ENCODE results near the gene KIAA1328.
"Not testable (repeated sequence)": the region's sequence is repeated elsewhere in the genome, so short reads cannot be mapped to it uniquely, and the experiment has no call there.

The KIAA1328 gene

GRCh38 chr18:36828157-36828629, 734 bp upstream of the KIAA1328 start:
- DNase-seq: peak; percentile 75

- DNase-seq: peak; percentile 14
These were observed 633 bp downstream of the KIAA1328 start for GRCh38 chr18:36829362-36830157.

GRCh38 chr18:36830158-36830495, 1.2 kb downstream of the KIAA1328 start:
- no peak for DNase-seq

- DNase-seq: peak; percentile 27
These were observed 2.2 kb downstream of the KIAA1328 start for GRCh38 chr18:36831139-36831538.

- no peak for DNase-seq
These were observed 4.2 kb downstream of the KIAA1328 start for GRCh38 chr18:36833120-36833519.

GRCh38 chr18:36835927-36836326, 7.0 kb downstream of the KIAA1328 start:
- DNase-seq: no peak

- no peak for DNase-seq
These were observed 10.9 kb downstream of the KIAA1328 start for GRCh38 chr18:36839835-36840234.

- DNase-seq: no peak
These were observed 14.3 kb downstream of the KIAA1328 start for GRCh38 chr18:36843199-36843598.

- DNase-seq: no peak
These were observed 14.9 kb downstream of the KIAA1328 start for GRCh38 chr18:36843784-36844183.

GRCh38 chr18:36848609-36849008, 19.7 kb downstream of the KIAA1328 start:
- no peak for DNase-seq

GRCh38 chr18:36849288-36850006, 20.5 kb downstream of the KIAA1328 start:
- peak; percentile 92 for DNase-seq

- peak; percentile 94 for DNase-seq
These were observed 21.7 kb downstream of the KIAA1328 start for GRCh38 chr18:36850527-36851201.

- DNase-seq: no peak
These were observed 22.3 kb downstream of the KIAA1328 start for GRCh38 chr18:36851202-36851590.

GRCh38 chr18:36856815-36857214, 27.9 kb downstream of the KIAA1328 start:
- no peak for DNase-seq

- DNase-seq: no peak
These were observed 33.3 kb downstream of the KIAA1328 start for GRCh38 chr18:36862182-36862581.

GRCh38 chr18:36867056-36867455, 38.1 kb downstream of the KIAA1328 start:
- DNase-seq: no peak

- DNase-seq: no peak
These were observed 42.9 kb downstream of the KIAA1328 start for GRCh38 chr18:36871801-36872200.

GRCh38 chr18:36872329-36872728, 43.4 kb downstream of the KIAA1328 start:
- DNase-seq: no peak

GRCh38 chr18:36873826-36874225, 44.9 kb downstream of the KIAA1328 start:
- DNase-seq: not testable (repeated sequence)

GRCh38 chr18:36879796-36880195, 50.9 kb downstream of the KIAA1328 start:
- DNase-seq: not testable (repeated sequence)

- DNase-seq: no peak
These were observed 57.1 kb downstream of the KIAA1328 start for GRCh38 chr18:36885981-36886380.

GRCh38 chr18:36887114-36887513, 58.2 kb downstream of the KIAA1328 start:
- DNase-seq: no peak

GRCh38 chr18:36887864-36888263, 58.9 kb downstream of the KIAA1328 start:
- DNase-seq: no peak

GRCh38 chr18:36888778-36889177, 59.9 kb downstream of the KIAA1328 start:
- no peak for DNase-seq
